OCI-LY1 (cell line): Measurements from ENCODE around the gene NDRG2.

Source experiments
- H2AFZ ChIP-seq: fragments of 200-600 bp; sonication (generic), shearing (Covaris generic); 2 replicates; pipeline ENCODE4 v1.6.0; 2014; ENCODE audit warnings: antibody characterized with exemption, mild to moderate bottlenecking, low read length
- H3F3A ChIP-seq: fragments of 200-600 bp; sonication (generic), shearing (Covaris generic); 2 replicates; pipeline ENCODE4 v1.6.0; 2014; ENCODE audit warnings: mild to moderate bottlenecking, antibody characterized with exemption, low read length, moderate library complexity; ENCODE audit not compliant: insufficient read depth
- H3K27ac ChIP-seq: fragments of 200-600 bp; sonication (generic); 2 replicates; pipeline ENCODE4 v1.5.1; 2014; ENCODE audit warnings: low read length, mixed run types, mild to moderate bottlenecking, low read depth; ENCODE audit not compliant: poor library complexity, severe bottlenecking
- H3K27me3 ChIP-seq: fragments of 200-600 bp; sonication (generic); 2 replicates; pipeline ENCODE4 v1.6.0; 2014; ENCODE audit warnings: antibody characterized with exemption, mild to moderate bottlenecking, low read length, moderate library complexity; ENCODE audit not compliant: insufficient read depth
- H3K36me3 ChIP-seq: fragments of 200-600 bp; sonication (generic); 2 replicates; pipeline ENCODE4 v1.6.1; 2014; ENCODE audit warnings: mild to moderate bottlenecking, antibody characterized with exemption, low read length, moderate library complexity, mixed read lengths; ENCODE audit not compliant: insufficient read depth
- H3K4me1 ChIP-seq: fragments of 200-600 bp; sonication (generic); 2 replicates; pipeline ENCODE4 v1.5.1; 2014; ENCODE audit warnings: mild to moderate bottlenecking, low read length, moderate library complexity; ENCODE audit not compliant: insufficient read depth, severe bottlenecking
- H3K4me2 ChIP-seq: fragments of 200-600 bp; sonication (generic), shearing (Covaris generic); 2 replicates; pipeline ENCODE4 v1.6.1; 2014; ENCODE audit warnings: low read length
- H3K4me3 ChIP-seq: fragments of 200-600 bp; sonication (generic); 2 replicates; pipeline ENCODE4 v1.5.1; 2014; ENCODE audit warnings: low read length, low read depth, mild to moderate bottlenecking, mixed read lengths; ENCODE audit not compliant: poor library complexity, severe bottlenecking
- H3K79me2 ChIP-seq: fragments of 200-600 bp; shearing (Covaris generic); 2 replicates; pipeline ENCODE4 v1.6.1; 2016; ENCODE audit warnings: mixed run types, low read length, mixed read lengths; ENCODE audit not compliant: insufficient read depth
- H3K9ac ChIP-seq: fragments of 200-600 bp; sonication (generic), shearing (Covaris generic); 2 replicates; pipeline ENCODE4 v1.6.1; 2014; ENCODE audit warnings: mild to moderate bottlenecking, low read length, mixed read lengths
- H3K9me2 ChIP-seq: fragments of 200-600 bp; sonication (generic), shearing (Covaris generic); 2 replicates; pipeline ENCODE4 v1.6.1; 2014; ENCODE audit warnings: low read depth, mild to moderate bottlenecking, low read length, mixed read lengths
- H3K9me3 ChIP-seq: fragments of 200-600 bp; shearing (Covaris generic); 2 replicates; pipeline ENCODE4 v1.6.1; 2014; ENCODE audit warnings: low read length, mixed read lengths
- H4K20me1 ChIP-seq: fragments of 200-600 bp; sonication (generic), shearing (Covaris generic); 2 replicates; pipeline ENCODE4 v1.6.0; 2016; ENCODE audit warnings: mild to moderate bottlenecking, low read length; ENCODE audit not compliant: insufficient read depth
- EZH2 ChIP-seq: fragments of 200-600 bp; sonication (generic), shearing (Covaris generic); IDR thresholded peaks from 2 replicates; pipeline ENCODE4 v1.8.0; 2017; ENCODE audit warnings: borderline replicate concordance, mixed run types, mild to moderate bottlenecking, antibody characterized with exemption, low read length, moderate library complexity, mixed read lengths
- TF ChIP-seq, protein P1 (sequence below): fragments of 200-600 bp; sonication (generic), shearing (Covaris generic); IDR thresholded peaks from 2 replicates; pipeline ENCODE4 v1.5.1; 2017; ENCODE audit warnings: mild to moderate bottlenecking, antibody characterized with exemption, low read length, moderate library complexity, mixed read lengths

The NDRG2 gene

DNA sequence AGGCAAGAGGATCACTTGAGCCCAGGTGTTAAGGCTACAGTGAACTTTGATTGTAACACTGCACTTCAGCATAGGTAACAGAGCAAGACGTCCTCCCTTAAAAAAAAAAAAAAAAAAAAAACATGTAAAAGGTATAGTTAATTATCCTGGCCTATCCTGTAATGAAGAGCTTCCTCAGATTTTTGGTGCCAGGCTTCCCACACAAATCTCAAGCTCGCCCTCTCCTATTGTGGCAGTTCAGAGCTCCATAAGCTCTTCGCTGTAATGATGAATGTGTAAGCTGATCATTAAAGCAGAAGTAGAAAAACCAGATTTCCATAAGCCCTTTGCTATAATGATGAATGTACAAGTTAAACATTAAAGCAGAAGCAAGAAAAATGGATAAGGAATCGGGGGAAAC, 27.7 kb downstream of the NDRG2 start:
- no peaks in the 10 kb centered on the region for H3K4me1 ChIP-seq
- no peaks in the 10 kb centered on the region for H3K9me3 ChIP-seq
- H3F3A ChIP-seq, result no peaks in the 10 kb centered on the region
- H3K27me3 ChIP-seq, result no peaks in the 10 kb centered on the region
- H3K9ac ChIP-seq, result no peak overlapping the region
- H3K79me2 ChIP-seq, result no peaks in the 10 kb centered on the region
- TF ChIP-seq, protein P1, sequence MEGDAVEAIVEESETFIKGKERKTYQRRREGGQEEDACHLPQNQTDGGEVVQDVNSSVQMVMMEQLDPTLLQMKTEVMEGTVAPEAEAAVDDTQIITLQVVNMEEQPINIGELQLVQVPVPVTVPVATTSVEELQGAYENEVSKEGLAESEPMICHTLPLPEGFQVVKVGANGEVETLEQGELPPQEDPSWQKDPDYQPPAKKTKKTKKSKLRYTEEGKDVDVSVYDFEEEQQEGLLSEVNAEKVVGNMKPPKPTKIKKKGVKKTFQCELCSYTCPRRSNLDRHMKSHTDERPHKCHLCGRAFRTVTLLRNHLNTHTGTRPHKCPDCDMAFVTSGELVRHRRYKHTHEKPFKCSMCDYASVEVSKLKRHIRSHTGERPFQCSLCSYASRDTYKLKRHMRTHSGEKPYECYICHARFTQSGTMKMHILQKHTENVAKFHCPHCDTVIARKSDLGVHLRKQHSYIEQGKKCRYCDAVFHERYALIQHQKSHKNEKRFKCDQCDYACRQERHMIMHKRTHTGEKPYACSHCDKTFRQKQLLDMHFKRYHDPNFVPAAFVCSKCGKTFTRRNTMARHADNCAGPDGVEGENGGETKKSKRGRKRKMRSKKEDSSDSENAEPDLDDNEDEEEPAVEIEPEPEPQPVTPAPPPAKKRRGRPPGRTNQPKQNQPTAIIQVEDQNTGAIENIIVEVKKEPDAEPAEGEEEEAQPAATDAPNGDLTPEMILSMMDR, result no peak
- H2AFZ ChIP-seq, result no peak overlapping the region
- no peaks in the 10 kb centered on the region for H3K9me2 ChIP-seq
- H3K4me2 ChIP-seq, result no peak overlapping the region
- H3K36me3 ChIP-seq, result peaks cover 57% of the 10 kb centered on the region
- no peaks in the 10 kb centered on the region for H4K20me1 ChIP-seq
- H3K4me3 ChIP-seq, result no peak overlapping the region
- H3K27ac ChIP-seq, result no peak overlapping the region

GRCh38 chr14:20996521-20996920, 28.3 kb downstream of the NDRG2 start:
- peaks cover 63% of the 10 kb centered on the region for H3K36me3 ChIP-seq
- no peaks in the 10 kb centered on the region for H3K79me2 ChIP-seq
- H3K4me2 ChIP-seq, result no peak overlapping the region
- no peak overlapping the region for H3K9ac ChIP-seq
- no peaks in the 10 kb centered on the region for H4K20me1 ChIP-seq
- H3K27me3 ChIP-seq, result no peaks in the 10 kb centered on the region
- no peaks in the 10 kb centered on the region for H3F3A ChIP-seq
- no peaks in the 10 kb centered on the region for H3K9me3 ChIP-seq
- TF ChIP-seq, protein P1, result no peak
- no peak for TF ChIP-seq EZH2
- H3K27ac ChIP-seq, result no peak overlapping the region
- H2AFZ ChIP-seq, result no peak overlapping the region
- H3K4me3 ChIP-seq, result no peak overlapping the region
- H3K9me2 ChIP-seq, result no peaks in the 10 kb centered on the region
- H3K4me1 ChIP-seq, result no peaks in the 10 kb centered on the region

DNA sequence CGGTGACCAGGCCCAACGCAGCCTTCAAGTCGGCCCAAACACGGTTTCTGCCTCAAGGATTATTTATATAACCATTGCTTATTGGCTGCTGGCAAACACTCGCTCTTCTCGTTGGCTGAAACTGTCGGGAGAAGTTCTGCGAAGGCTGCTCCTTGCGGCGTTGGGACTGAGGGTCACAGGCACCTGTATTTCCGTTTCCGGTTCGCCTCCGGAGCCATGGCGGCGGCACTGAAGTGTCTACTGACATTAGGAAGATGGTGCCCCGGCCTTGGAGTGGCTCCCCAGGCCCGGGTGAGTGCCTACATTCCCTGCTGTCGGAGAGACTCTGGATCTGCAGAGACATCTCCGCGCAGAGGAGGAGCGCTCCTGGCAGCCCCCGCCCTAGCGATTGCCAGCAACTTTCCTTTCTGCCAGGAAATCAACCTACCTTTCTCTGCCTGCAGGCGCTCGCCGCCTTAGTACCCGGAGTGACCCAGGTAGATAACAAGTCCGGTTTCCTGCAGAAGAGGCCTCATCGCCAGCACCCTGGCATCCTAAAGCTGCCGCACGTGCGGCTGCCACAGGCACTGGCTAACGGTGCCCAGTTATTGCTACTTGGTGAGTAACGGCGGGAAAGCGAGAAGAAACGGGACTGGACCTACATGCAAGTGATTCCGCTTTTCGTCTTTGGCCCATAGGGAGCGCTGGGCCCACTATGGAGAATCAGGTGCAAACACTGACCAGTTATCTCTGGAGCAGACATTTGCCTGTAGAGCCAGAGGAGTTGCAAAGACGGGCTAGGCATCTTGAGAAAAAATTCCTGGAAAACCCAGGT, 34.9 kb downstream of the NDRG2 start, which contains the start of gene METTL17:
METTL17 (plus strand) TSS at position 194 of the 814 bp plus-strand sequence; CDS start at position 217, 23 bp downstream.
- H4K20me1 ChIP-seq, result no peaks in the 10 kb centered on the region

More for the DNA sequence above, 34.9 kb downstream of the NDRG2 start, which contains the start of gene METTL17:
- Histone ChIP-seq H3K4me3 (peak within 1 kb of the TSS; percentile 96), H3K27me3 (no peaks in the 10 kb centered on the region), H3K27ac (peak within 1 kb of the TSS; percentile 61), H2AFZ (peak within 1 kb of the TSS; percentile 92), H3K36me3 (peaks cover 37% of the 10 kb centered on the region), H3K9me2 (no peaks in the 10 kb centered on the region), H3K4me2 (peak within 1 kb of the TSS; percentile 96), H3F3A (no peaks in the 10 kb centered on the region), H3K9me3 (no peaks in the 10 kb centered on the region), H3K79me2 (peaks cover 8% of the 10 kb centered on the region), H3K4me1 (peaks cover 15% of the 10 kb centered on the region), H3K9ac (peak within 1 kb of the TSS; percentile 90)
- TF ChIP-seq EZH2, result no peak
- TF ChIP-seq, protein P1, result peak; percentile 50; the same call in 1 of the 2 replicates
